ENCODE results near the gene SNCB.

The SNCB gene

DNA sequence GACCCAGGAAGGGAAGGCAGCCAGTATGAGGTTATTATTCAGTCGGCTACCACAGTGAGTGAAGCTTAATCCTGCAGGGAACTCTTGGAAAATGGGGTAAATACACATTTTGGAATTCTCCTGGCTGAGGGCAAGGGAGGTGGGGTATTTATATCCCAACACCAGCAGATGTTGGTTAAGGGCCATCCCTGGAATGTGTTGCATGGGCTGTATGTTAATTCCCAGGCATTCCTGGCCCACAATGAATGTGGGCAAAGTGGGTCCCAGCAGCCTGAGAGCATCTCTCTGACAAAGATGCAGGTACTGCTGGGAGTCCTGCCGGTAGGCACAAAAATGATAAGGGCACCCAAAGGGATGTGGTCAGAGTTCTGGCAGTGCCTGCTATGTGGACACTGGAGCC lies 17.5 kb downstream of the SNCB start:
- Histone ChIP-seq H3K9me2 (replicated peaks; ENCODE audit: insufficient read depth, low read length) (no peaks in the 10 kb centered on the region), H3K27ac (ENCODE audit: low read length) (no peak overlapping the region), H3K79me2 (ENCODE audit: low read length) (peaks cover 3% of the 10 kb centered on the region; the same call in 1 of the 2 replicates), H3K27me3 (replicated peaks; ENCODE audit: insufficient read depth, low read length) (peaks cover 54% of the 10 kb centered on the region), H3K4me1 (ENCODE audit: low read length) (peaks cover 23% of the 10 kb centered on the region), H3K4me3 (ENCODE audit: low read length) (no peak overlapping the region), H3K4me2 (ENCODE audit: low read depth, low read length) (no peak overlapping the region), H3K9me3 (replicated peaks; ENCODE audit: insufficient read depth, low read length) (no peaks in the 10 kb centered on the region), H2AFZ (ENCODE audit: low read length) (no peak overlapping the region), H3K9ac (ENCODE audit: low read length) (no peak overlapping the region), H4K20me1 (ENCODE audit: insufficient read depth, low read length) (no peaks in the 10 kb centered on the region), H3K36me3 (replicated peaks; ENCODE audit: insufficient read depth, low read length) (no peaks in the 10 kb centered on the region), H3F3A (ENCODE audit: insufficient read depth, low read length) (0 out of 2 replicates have a peak, but pooled peaks cover 4% of the 10 kb centered on the region)
- DNase-seq: no peak
- TF ChIP-seq, protein P1, sequence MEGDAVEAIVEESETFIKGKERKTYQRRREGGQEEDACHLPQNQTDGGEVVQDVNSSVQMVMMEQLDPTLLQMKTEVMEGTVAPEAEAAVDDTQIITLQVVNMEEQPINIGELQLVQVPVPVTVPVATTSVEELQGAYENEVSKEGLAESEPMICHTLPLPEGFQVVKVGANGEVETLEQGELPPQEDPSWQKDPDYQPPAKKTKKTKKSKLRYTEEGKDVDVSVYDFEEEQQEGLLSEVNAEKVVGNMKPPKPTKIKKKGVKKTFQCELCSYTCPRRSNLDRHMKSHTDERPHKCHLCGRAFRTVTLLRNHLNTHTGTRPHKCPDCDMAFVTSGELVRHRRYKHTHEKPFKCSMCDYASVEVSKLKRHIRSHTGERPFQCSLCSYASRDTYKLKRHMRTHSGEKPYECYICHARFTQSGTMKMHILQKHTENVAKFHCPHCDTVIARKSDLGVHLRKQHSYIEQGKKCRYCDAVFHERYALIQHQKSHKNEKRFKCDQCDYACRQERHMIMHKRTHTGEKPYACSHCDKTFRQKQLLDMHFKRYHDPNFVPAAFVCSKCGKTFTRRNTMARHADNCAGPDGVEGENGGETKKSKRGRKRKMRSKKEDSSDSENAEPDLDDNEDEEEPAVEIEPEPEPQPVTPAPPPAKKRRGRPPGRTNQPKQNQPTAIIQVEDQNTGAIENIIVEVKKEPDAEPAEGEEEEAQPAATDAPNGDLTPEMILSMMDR (IDR thresholded peaks at IDR 0.05; ENCODE audit: low read length): no peak
- TF ChIP-seq EZH2phosphoT487 (IDR thresholded peaks at IDR 0.05; ENCODE audit: low read length) (no peak), EZH2 (optimal IDR thresholded peaks at IDR 0.05; ENCODE audit: low read depth, low read length) (no peak)

DNA sequence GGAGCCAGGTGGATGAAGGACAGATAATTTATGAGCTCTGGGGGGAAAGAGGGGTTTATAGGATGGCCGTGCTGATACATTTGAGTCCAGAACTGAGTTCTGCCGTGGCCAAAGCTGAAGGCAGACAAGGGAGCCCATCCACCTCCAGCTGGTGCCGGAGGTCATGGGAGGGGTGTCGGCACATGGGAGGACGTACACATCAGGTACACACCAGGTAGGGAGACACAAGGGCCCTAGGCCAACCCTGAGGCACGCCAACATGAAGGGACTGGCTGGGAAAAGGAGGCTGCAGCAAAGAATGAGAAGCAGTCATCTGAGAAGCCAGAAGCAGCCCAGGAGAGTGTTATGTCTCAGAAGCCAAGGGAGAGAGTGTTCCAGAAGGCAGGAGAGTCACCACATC lies 18.3 kb downstream of the SNCB start:
- TF ChIP-seq EZH2phosphoT487 (IDR thresholded peaks at IDR 0.05; ENCODE audit: low read length) (no peak), EZH2 (optimal IDR thresholded peaks at IDR 0.05; ENCODE audit: low read depth, low read length) (no peak)
- TF ChIP-seq, protein P1 (IDR thresholded peaks at IDR 0.05; ENCODE audit: low read length): no peak
- Histone ChIP-seq H3K9ac (ENCODE audit: low read length) (no peak overlapping the region), H3K27me3 (replicated peaks; ENCODE audit: insufficient read depth, low read length) (peaks cover 48% of the 10 kb centered on the region), H3K9me2 (replicated peaks; ENCODE audit: insufficient read depth, low read length) (no peaks in the 10 kb centered on the region), H2AFZ (ENCODE audit: low read length) (no peak overlapping the region), H3K27ac (ENCODE audit: low read length) (no peak overlapping the region), H4K20me1 (ENCODE audit: insufficient read depth, low read length) (no peaks in the 10 kb centered on the region), H3K4me3 (ENCODE audit: low read length) (no peak overlapping the region), H3K4me2 (ENCODE audit: low read depth, low read length) (no peak overlapping the region), H3F3A (ENCODE audit: insufficient read depth, low read length) (0 out of 2 replicates have a peak, but pooled peaks cover 4% of the 10 kb centered on the region), H3K9me3 (replicated peaks; ENCODE audit: insufficient read depth, low read length) (no peaks in the 10 kb centered on the region), H3K79me2 (ENCODE audit: low read length) (peaks cover 3% of the 10 kb centered on the region; the same call in 1 of the 2 replicates), H3K36me3 (replicated peaks; ENCODE audit: insufficient read depth, low read length) (no peaks in the 10 kb centered on the region), H3K4me1 (ENCODE audit: low read length) (peaks cover 23% of the 10 kb centered on the region)
- DNase-seq: no peak

DNA sequence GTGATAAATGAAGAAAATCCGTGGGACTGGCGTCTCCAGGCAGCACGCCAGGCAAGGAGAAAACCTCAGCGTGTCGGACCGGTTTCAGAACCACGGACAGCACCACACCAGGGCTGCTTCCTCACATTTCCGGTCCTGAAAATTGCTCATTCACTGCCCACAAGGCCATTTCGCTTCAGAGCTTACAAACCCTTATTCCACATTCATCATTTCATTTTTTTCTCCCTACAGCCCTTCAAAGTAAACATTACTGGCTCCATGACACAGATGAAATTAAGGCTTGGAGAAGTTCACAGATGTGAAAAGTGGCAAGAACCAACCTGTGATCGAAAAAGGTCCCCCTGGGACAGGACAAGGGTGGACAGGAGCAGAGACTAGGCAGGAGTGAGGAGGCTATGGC lies 18.9 kb downstream of the SNCB start:
- DNase-seq: peak; percentile 68

More for the DNA sequence above, 18.9 kb downstream of the SNCB start:
- H3K9me3 ChIP-seq (replicated peaks; ENCODE audit: insufficient read depth, low read length): no peaks in the 10 kb centered on the region
- 0 out of 2 replicates have a peak, but pooled peaks cover 4% of the 10 kb centered on the region for H3F3A ChIP-seq (ENCODE audit: insufficient read depth, low read length)
- TF ChIP-seq EZH2 (optimal IDR thresholded peaks at IDR 0.05; ENCODE audit: low read depth, low read length) (no peak), EZH2phosphoT487 (IDR thresholded peaks at IDR 0.05; ENCODE audit: low read length) (no peak)
- TF ChIP-seq, protein P1 (IDR thresholded peaks at IDR 0.05; ENCODE audit: low read length): no peak
- H3K4me3 ChIP-seq (ENCODE audit: low read length): no peak overlapping the region
- no peak overlapping the region for H3K4me2 ChIP-seq (ENCODE audit: low read depth, low read length)
- H3K36me3 ChIP-seq (replicated peaks; ENCODE audit: insufficient read depth, low read length): no peaks in the 10 kb centered on the region
- no peak overlapping the region for H3K9ac ChIP-seq (ENCODE audit: low read length)
- peaks cover 23% of the 10 kb centered on the region for H3K4me1 ChIP-seq (ENCODE audit: low read length)
- H3K79me2 ChIP-seq (ENCODE audit: low read length): peaks cover 3% of the 10 kb centered on the region; the same call in 1 of the 2 replicates
- H2AFZ ChIP-seq (ENCODE audit: low read length): no peak overlapping the region
- H3K27ac ChIP-seq (ENCODE audit: low read length): no peak overlapping the region
- H4K20me1 ChIP-seq (ENCODE audit: insufficient read depth, low read length): no peaks in the 10 kb centered on the region
- H3K9me2 ChIP-seq (replicated peaks; ENCODE audit: insufficient read depth, low read length): no peaks in the 10 kb centered on the region
- peaks cover 42% of the 10 kb centered on the region for H3K27me3 ChIP-seq (replicated peaks; ENCODE audit: insufficient read depth, low read length)

Data from MM.1S (cell line).